ENCODE data around the gene SH3BP1. TPM values are rescaled to one million over a fixed set of nuclear protein-coding genes. Genes with fewer than 3 reads are reported as not detected.

The SH3BP1 gene
- total and polyA plus RNA-seq, 2 of the 13 experiments (the other 11 are each of a cell fraction or from before 2014, with no cell fraction given): 8.4 to 18.5 TPM

- TF ChIP-seq GMEB2 (CRISPR knock-in tag; IDR thresholded peaks at IDR 0.05; ENCODE audit: low read depth) (no peak; the same call in 1 of the 2 replicates), THAP8 (CRISPR knock-in tag; IDR thresholded peaks at IDR 0.05; ENCODE audit: borderline replicate concordance) (no peak), GABPB1 (CRISPR knock-in tag; IDR thresholded peaks at IDR 0.05) (peak; percentile 87), ZNF44 (CRISPR knock-in tag; IDR thresholded peaks at IDR 0.05) (no peak), MIER2 (CRISPR knock-in tag; IDR thresholded peaks at IDR 0.05) (no peak; the same call in 1 of the 2 replicates), DMAP1 (CRISPR knock-in tag; IDR thresholded peaks at IDR 0.05) (peak; percentile 43), ZNF567 (CRISPR knock-in tag; IDR thresholded peaks at IDR 0.05; ENCODE audit: borderline replicate concordance) (no peak), ZNF207 (IDR thresholded peaks at IDR 0.05; ENCODE audit: borderline replicate concordance) (no peak), USF2 (IDR thresholded peaks at IDR 0.05; ENCODE audit: low read depth, low read length) (no peak), USF2 (CRISPR knock-in tag; IDR thresholded peaks at IDR 0.05; ENCODE audit: borderline replicate concordance) (no peak), NAIF1 (CRISPR knock-in tag; IDR thresholded peaks at IDR 0.05; ENCODE audit: borderline replicate concordance) (no peak; the same call in 1 of the 2 replicates), MXD3 (CRISPR knock-in tag; IDR thresholded peaks at IDR 0.05) (0 out of 2 replicates have a peak, but pooled peaks have one; percentile 31), ZNF441 (CRISPR knock-in tag; IDR thresholded peaks at IDR 0.05; ENCODE audit: borderline replicate concordance) (no peak), ZKSCAN8 (CRISPR knock-in tag; IDR thresholded peaks at IDR 0.05; ENCODE audit: borderline replicate concordance) (no peak), CREM (IDR thresholded peaks at IDR 0.05) (peak; percentile 53; the same call in 1 of the 2 replicates), CREM (CRISPR knock-in tag; IDR thresholded peaks at IDR 0.05) (no peak), ZNF414 (CRISPR knock-in tag; IDR thresholded peaks at IDR 0.05) (peak; percentile 43), TBP (CRISPR knock-in tag; IDR thresholded peaks at IDR 0.05) (peak; percentile 49; the same call in 1 of the 2 replicates), ZBTB38 (CRISPR knock-in tag; IDR thresholded peaks at IDR 0.05) (no peak; the same call in 1 of the 2 replicates), ZNF652 (CRISPR knock-in tag; IDR thresholded peaks at IDR 0.05; ENCODE audit: borderline replicate concordance, low read depth) (no peak), KDM5A (IDR thresholded peaks at IDR 0.05; ENCODE audit: borderline replicate concordance, low read length) (no peak), ZFP91 (CRISPR knock-in tag; IDR thresholded peaks at IDR 0.05; ENCODE audit: borderline replicate concordance) (peak; percentile 74; the same call in 1 of the 2 replicates)
These were observed 5.6 kb upstream of the SH3BP1 start (continued) for GRCh38 chr22:37633625-37634416.

Measured in HepG2 (cell line).